OCI-LY3 (cell line): ENCODE data around the gene WWTR1.

Source experiments
- H2AFZ ChIP-seq: fragments of 200-600, 300-600 bp; shearing (Covaris generic); 2 replicates; pipeline ENCODE4 v1.6.0; 2014; ENCODE audit warnings: antibody characterized with exemption, low read depth, low read length
- H3K27ac ChIP-seq: fragments of 200-600, 300-600 bp; sonication (generic); 2 replicates; pipeline ENCODE4 v1.5.1; 2014; ENCODE audit warnings: mild to moderate bottlenecking, low read length, moderate library complexity, mixed read lengths
- H3K27me3 ChIP-seq: fragments of 200-600, 300-600 bp; sonication (generic); 2 replicates; pipeline ENCODE4 v1.6.1; 2014; ENCODE audit warnings: low read depth, low read length, mixed read lengths
- H3K36me3 ChIP-seq: fragments of 200-600, 300-600 bp; sonication (generic); replicated peaks from 2 replicates; pipeline ENCODE3; 2014; ENCODE audit warnings: low read depth, low read length, mixed read lengths
- H3K4me1 ChIP-seq: fragments of 300-600, 200-600 bp; sonication (generic); 2 replicates; pipeline ENCODE4 v1.6.1; 2014; ENCODE audit warnings: low read length, mixed read lengths
- H3K4me2 ChIP-seq: fragments of 200-600, 300-600 bp; sonication (generic); 2 replicates; pipeline ENCODE4 v1.6.1; 2014; ENCODE audit warnings: low read length, mixed read lengths
- H3K4me3 ChIP-seq: fragments of 300-600, 200-600 bp; sonication (generic); 2 replicates; pipeline ENCODE4 v1.5.1; 2014; ENCODE audit warnings: antibody characterized with exemption, mild to moderate bottlenecking, low read length, moderate library complexity
- H3K79me2 ChIP-seq: fragments of 300-600, 200-600 bp; shearing (Covaris generic); 2 replicates; pipeline ENCODE4 v1.6.1; 2014; ENCODE audit warnings: mild to moderate bottlenecking, low read length, mixed read lengths
- H3K9ac ChIP-seq: fragments of 300-600, 200-600 bp; shearing (Covaris generic); 2 replicates; pipeline ENCODE4 v1.6.0; 2014; ENCODE audit warnings: mild to moderate bottlenecking, low read length, moderate library complexity
- H3K9me3 ChIP-seq: fragments of 200-600, 300-600 bp; shearing (Covaris generic); 2 replicates; pipeline ENCODE4 v1.6.1; 2014; ENCODE audit warnings: low read length, mixed read lengths; ENCODE audit not compliant: insufficient read depth
- H4K20me1 ChIP-seq: fragments of 200-600, 300-600 bp; sonication (generic); 2 replicates; pipeline ENCODE4 v1.6.1; 2016; ENCODE audit warnings: low read length, mixed read lengths; ENCODE audit not compliant: insufficient read depth
- EZH2phosphoT487 ChIP-seq: fragments of 200-600 bp; shearing (Covaris generic); IDR thresholded peaks from 2 replicates; pipeline ENCODE4 v1.6.1; 2018; ENCODE audit warnings: antibody characterized with exemption, mixed run types, low read depth
- TF ChIP-seq, protein P1 (sequence below): fragments of 200-600, 300-600 bp; sonication (generic); IDR thresholded peaks from 2 replicates; pipeline ENCODE4 v1.5.1; 2014; ENCODE audit warnings: antibody characterized with exemption, low read length, low read depth

The WWTR1 gene

DNA sequence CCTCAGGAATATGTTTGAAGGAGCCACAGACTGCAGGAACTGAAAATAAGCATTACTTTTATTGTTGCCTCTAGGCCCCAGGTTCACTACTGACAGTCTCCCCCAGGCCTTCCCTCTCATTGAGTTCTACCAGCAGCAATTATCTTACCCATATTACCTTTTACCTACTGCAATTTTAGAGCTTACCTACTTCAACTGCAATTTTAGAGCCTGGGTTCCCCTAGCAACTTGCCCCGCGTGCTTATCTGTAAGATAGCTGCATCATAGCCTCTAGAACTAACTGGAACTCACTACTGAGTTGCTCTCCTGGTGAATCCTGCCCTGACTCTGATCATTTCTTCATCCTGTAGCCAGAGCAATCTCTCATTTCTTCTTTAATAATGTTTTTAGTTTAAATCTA, 29.2 kb upstream of the WWTR1 start:
- TF ChIP-seq, protein P1, sequence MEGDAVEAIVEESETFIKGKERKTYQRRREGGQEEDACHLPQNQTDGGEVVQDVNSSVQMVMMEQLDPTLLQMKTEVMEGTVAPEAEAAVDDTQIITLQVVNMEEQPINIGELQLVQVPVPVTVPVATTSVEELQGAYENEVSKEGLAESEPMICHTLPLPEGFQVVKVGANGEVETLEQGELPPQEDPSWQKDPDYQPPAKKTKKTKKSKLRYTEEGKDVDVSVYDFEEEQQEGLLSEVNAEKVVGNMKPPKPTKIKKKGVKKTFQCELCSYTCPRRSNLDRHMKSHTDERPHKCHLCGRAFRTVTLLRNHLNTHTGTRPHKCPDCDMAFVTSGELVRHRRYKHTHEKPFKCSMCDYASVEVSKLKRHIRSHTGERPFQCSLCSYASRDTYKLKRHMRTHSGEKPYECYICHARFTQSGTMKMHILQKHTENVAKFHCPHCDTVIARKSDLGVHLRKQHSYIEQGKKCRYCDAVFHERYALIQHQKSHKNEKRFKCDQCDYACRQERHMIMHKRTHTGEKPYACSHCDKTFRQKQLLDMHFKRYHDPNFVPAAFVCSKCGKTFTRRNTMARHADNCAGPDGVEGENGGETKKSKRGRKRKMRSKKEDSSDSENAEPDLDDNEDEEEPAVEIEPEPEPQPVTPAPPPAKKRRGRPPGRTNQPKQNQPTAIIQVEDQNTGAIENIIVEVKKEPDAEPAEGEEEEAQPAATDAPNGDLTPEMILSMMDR, result no peak
- TF ChIP-seq EZH2phosphoT487, result no peak

DNA sequence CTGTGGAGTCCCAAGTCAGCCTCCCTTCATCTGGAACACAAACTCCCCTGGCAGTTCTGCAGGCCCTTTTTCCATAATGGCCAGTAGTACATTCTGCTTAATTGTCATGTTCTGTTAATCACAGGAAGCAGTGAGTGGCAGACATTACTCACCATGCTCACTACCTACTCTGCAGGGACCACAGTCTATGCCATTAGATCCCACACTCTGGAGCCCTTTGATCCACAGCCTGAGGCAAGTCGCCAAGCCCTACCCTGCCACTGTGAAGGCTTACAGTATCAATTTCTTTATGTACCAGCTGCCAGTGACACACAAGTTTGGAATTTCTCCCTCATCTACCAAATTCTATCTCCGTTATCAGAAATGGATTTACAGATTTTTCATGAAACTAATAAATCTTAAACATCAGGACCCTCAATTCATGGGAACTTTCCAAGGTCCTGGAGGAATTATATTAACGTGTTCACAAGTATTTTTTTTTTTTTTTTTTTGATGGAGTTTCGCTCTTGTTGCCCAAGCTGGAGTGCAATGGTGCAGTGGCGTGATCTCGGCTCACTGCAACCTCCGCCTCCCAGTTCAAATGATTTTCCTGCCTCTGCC, 20.6 kb upstream of the WWTR1 start:
- H3K27ac ChIP-seq, result no peak overlapping the region

More for the DNA sequence above, 29.2 kb upstream of the WWTR1 start:
- H3K4me1 ChIP-seq, result peaks cover 4% of the 10 kb centered on the region; the same call in 1 of the 2 replicates
- no peaks in the 10 kb centered on the region for H4K20me1 ChIP-seq
- H3K4me2 ChIP-seq, result no peak overlapping the region
- H3K79me2 ChIP-seq, result no peaks in the 10 kb centered on the region
- no peak overlapping the region for H3K4me3 ChIP-seq
- no peak overlapping the region for H3K27ac ChIP-seq
- no peaks in the 10 kb centered on the region for H3K36me3 ChIP-seq
- H3K27me3 ChIP-seq, result no peaks in the 10 kb centered on the region
- H3K9me3 ChIP-seq, result no peaks in the 10 kb centered on the region
- H2AFZ ChIP-seq, result no peak overlapping the region
- no peak overlapping the region for H3K9ac ChIP-seq

GRCh38 chr3:149673393-149673792, 15.6 kb upstream of the WWTR1 start:
- Histone ChIP-seq H3K4me3 (no peak overlapping the region), H3K9me3 (no peaks in the 10 kb centered on the region), H3K9ac (no peak overlapping the region), H2AFZ (no peak overlapping the region), H3K27ac (no peak overlapping the region), H3K36me3 (no peaks in the 10 kb centered on the region), H3K79me2 (no peaks in the 10 kb centered on the region), H4K20me1 (no peaks in the 10 kb centered on the region), H3K4me1 (peaks cover 9% of the 10 kb centered on the region), H3K4me2 (no peak overlapping the region), H3K27me3 (0 out of 2 replicates have a peak, but pooled peaks cover 6% of the 10 kb centered on the region)
- no peak for TF ChIP-seq EZH2phosphoT487
- TF ChIP-seq, protein P1, result no peak

More for the DNA sequence above, 20.6 kb upstream of the WWTR1 start:
- H3K79me2 ChIP-seq, result no peaks in the 10 kb centered on the region
- no peaks in the 10 kb centered on the region for H3K36me3 ChIP-seq
- H3K9ac ChIP-seq, result no peak overlapping the region
- H4K20me1 ChIP-seq, result no peaks in the 10 kb centered on the region
- peaks cover 8% of the 10 kb centered on the region for H3K4me1 ChIP-seq
- H3K4me2 ChIP-seq, result no peak overlapping the region
- H2AFZ ChIP-seq, result no peak overlapping the region
- TF ChIP-seq, protein P1, result no peak
- no peak for TF ChIP-seq EZH2phosphoT487
- H3K27me3 ChIP-seq, result 0 out of 2 replicates have a peak, but pooled peaks cover 6% of the 10 kb centered on the region
- H3K9me3 ChIP-seq, result no peaks in the 10 kb centered on the region
- no peak overlapping the region for H3K4me3 ChIP-seq

DNA sequence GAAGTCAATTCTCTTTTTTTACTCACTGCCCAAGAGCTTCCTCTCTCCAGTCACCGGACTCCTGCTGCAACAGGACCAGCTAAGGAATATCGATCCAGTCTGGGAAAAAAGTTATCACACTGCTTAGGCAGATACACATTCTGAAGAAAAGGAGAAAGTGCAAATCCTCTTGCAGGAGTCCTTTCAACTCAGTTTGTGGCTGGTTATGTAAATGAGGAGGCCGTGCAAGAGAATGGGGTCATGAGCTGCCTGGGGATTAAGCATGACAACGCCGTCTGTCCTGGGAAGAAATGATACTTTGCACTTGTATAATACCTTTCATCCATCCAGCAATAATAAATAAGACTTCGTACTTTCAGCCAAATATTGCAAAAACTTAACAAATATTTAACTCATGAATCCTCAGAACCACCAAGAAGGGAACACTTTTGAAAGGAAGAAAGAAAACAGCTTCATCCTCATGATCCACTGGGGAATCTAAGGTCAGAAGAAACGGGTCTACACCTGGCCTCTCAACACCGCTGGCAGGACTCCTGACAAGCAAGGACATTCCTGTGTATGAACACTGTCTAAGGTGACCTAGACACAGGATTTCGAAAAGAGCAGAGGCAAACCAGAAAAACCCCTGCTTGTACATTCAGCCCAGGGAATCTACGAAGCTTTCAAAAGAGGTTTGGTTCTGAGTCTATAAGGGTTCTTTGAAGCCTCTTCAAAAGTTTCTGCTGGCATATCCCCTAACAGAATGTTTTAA, 13.1 kb upstream of the WWTR1 start:
- TF ChIP-seq EZH2phosphoT487, result no peak
- TF ChIP-seq, protein P1, result no peak
- H3K9ac ChIP-seq, result no peak overlapping the region
- no peak overlapping the region for H2AFZ ChIP-seq
- H3K27ac ChIP-seq, result no peak overlapping the region
- no peaks in the 10 kb centered on the region for H3K9me3 ChIP-seq
- H3K79me2 ChIP-seq, result no peaks in the 10 kb centered on the region
- H3K4me2 ChIP-seq, result peak overlapping the region; percentile 62
- peaks cover 9% of the 10 kb centered on the region for H3K4me1 ChIP-seq
- H4K20me1 ChIP-seq, result no peaks in the 10 kb centered on the region
- no peaks in the 10 kb centered on the region for H3K36me3 ChIP-seq
- no peaks in the 10 kb centered on the region for H3K27me3 ChIP-seq
- peak overlapping the region; percentile 56 for H3K4me3 ChIP-seq
